ENCODE results near the gene MT1HL1.
"Not testable (repeated sequence)": the region's sequence is repeated elsewhere in the genome, so short reads cannot be mapped to it uniquely, and the experiment has no call there.

The MT1HL1 gene

GRCh38 chr1:236981431-236981830 is 22.8 kb downstream of the MT1HL1 start:
- H4K91ac ChIP-seq (ENCODE audit: low read length); H3K14ac ChIP-seq (ENCODE audit: low read length in 2 of 2); H4K8ac ChIP-seq (ENCODE audit: low read length); H3K4me2 ChIP-seq (ENCODE audit: low read length, poor library complexity, severe bottlenecking); H3K9ac ChIP-seq (ENCODE audit: low read length); H3K23ac ChIP-seq (ENCODE audit: low read length in 2 of 2); H2AK5ac ChIP-seq (ENCODE audit: low read length, severe bottlenecking); H2BK5ac ChIP-seq (ENCODE audit: low read depth, low read length, poor library complexity, severe bottlenecking); H2AFZ ChIP-seq (ENCODE audit: low read depth, low read length); H3K27me3 ChIP-seq (ENCODE audit: control insufficient read depth in 1 of 2, insufficient read depth in 1 of 2, low read length in 2 of 2); H2BK15ac ChIP-seq (ENCODE audit: low read depth, poor library complexity, severe bottlenecking); DNase-seq; H3K79me1 ChIP-seq (replicated peaks; ENCODE audit: low read length, poor library complexity, severe bottlenecking); H2BK12ac ChIP-seq (ENCODE audit: low read length in 2 of 2); H2BK120ac ChIP-seq (ENCODE audit: low read depth, low read length); H3K27ac ChIP-seq (ENCODE audit: low read length, poor library complexity, severe bottlenecking); H3K18ac ChIP-seq (ENCODE audit: low read depth in 1 of 2, low read length in 2 of 2); H3K4me1 ChIP-seq (ENCODE audit: control insufficient read depth, insufficient read depth, low read depth, low read length); H3K4ac ChIP-seq (ENCODE audit: low read depth in 1 of 2, low read length in 2 of 2); H3K36me3 ChIP-seq (ENCODE audit: control insufficient read depth in 1 of 2, insufficient read depth in 2 of 2, low read depth in 1 of 2, low read length in 2 of 2); H3K4me3 ChIP-seq (ENCODE audit: insufficient read depth in 1 of 2, low read depth in 1 of 2, low read length in 2 of 2): not testable (repeated sequence)
- WGBS = 92% methylated on average over 20 of the region's 20 CpGs
- peaks cover 22% of the 10 kb centered on the region for H3K9me3 ChIP-seq (ENCODE audit: control insufficient read depth, low read length)

- Histone ChIP-seq H3K27me3 (ENCODE audit: control insufficient read depth in 1 of 2, insufficient read depth in 1 of 2, low read length in 2 of 2) (no peaks in the 10 kb centered on the region), H3K4me3 (ENCODE audit: insufficient read depth in 1 of 2, low read depth in 1 of 2, low read length in 2 of 2) (no peak overlapping the region), H2BK120ac (ENCODE audit: low read depth, low read length) (no peak overlapping the region), H2BK15ac (ENCODE audit: low read depth, poor library complexity, severe bottlenecking) (no peak overlapping the region), H4K8ac (ENCODE audit: low read length) (no peak overlapping the region), H3K14ac (ENCODE audit: low read length in 2 of 2) (no peak overlapping the region), H3K4ac (ENCODE audit: low read depth in 1 of 2, low read length in 2 of 2) (no peak overlapping the region), H3K23ac (ENCODE audit: low read length in 2 of 2) (no peak overlapping the region), H2BK5ac (ENCODE audit: low read depth, low read length, poor library complexity, severe bottlenecking) (no peak overlapping the region), H3K9ac (ENCODE audit: low read length) (no peak overlapping the region), H3K4me2 (ENCODE audit: low read length, poor library complexity, severe bottlenecking) (no peak overlapping the region), H2AK5ac (ENCODE audit: low read length, severe bottlenecking) (no peak overlapping the region), H3K79me1 (replicated peaks; ENCODE audit: low read length, poor library complexity, severe bottlenecking) (no peaks in the 10 kb centered on the region), H4K91ac (ENCODE audit: low read length) (no peak overlapping the region), H2AFZ (ENCODE audit: low read depth, low read length) (no peak overlapping the region), H3K4me1 (ENCODE audit: control insufficient read depth, insufficient read depth, low read depth, low read length) (no peaks in the 10 kb centered on the region), H3K18ac (ENCODE audit: low read depth in 1 of 2, low read length in 2 of 2) (no peak overlapping the region), H3K36me3 (ENCODE audit: control insufficient read depth in 1 of 2, insufficient read depth in 2 of 2, low read depth in 1 of 2, low read length in 2 of 2) (no peaks in the 10 kb centered on the region), H3K9me3 (ENCODE audit: control insufficient read depth, low read length) (peaks cover 15% of the 10 kb centered on the region), H3K27ac (ENCODE audit: low read length, poor library complexity, severe bottlenecking) (no peak overlapping the region), H2BK12ac (ENCODE audit: low read length in 2 of 2) (no peak overlapping the region)
- 90% methylated on average over 4 of the region's 6 CpGs for WGBS
- no peak for DNase-seq
Measured at GRCh38 chr1:236980673-236981072, 23.6 kb downstream of the MT1HL1 start.

- Histone ChIP-seq H3K23ac (ENCODE audit: low read length in 2 of 2) (no peak overlapping the region), H2BK12ac (ENCODE audit: low read length in 2 of 2) (no peak overlapping the region), H3K9ac (ENCODE audit: low read length) (no peak overlapping the region), H2AK5ac (ENCODE audit: low read length, severe bottlenecking) (no peak overlapping the region), H3K79me1 (replicated peaks; ENCODE audit: low read length, poor library complexity, severe bottlenecking) (no peaks in the 10 kb centered on the region), H3K36me3 (ENCODE audit: control insufficient read depth in 1 of 2, insufficient read depth in 2 of 2, low read depth in 1 of 2, low read length in 2 of 2) (no peaks in the 10 kb centered on the region), H2BK15ac (ENCODE audit: low read depth, poor library complexity, severe bottlenecking) (no peak overlapping the region), H3K18ac (ENCODE audit: low read depth in 1 of 2, low read length in 2 of 2) (no peak overlapping the region), H3K4ac (ENCODE audit: low read depth in 1 of 2, low read length in 2 of 2) (no peak overlapping the region), H3K4me1 (ENCODE audit: control insufficient read depth, insufficient read depth, low read depth, low read length) (no peaks in the 10 kb centered on the region), H3K27ac (ENCODE audit: low read length, poor library complexity, severe bottlenecking) (no peak overlapping the region), H2AFZ (ENCODE audit: low read depth, low read length) (no peak overlapping the region), H3K14ac (ENCODE audit: low read length in 2 of 2) (no peak overlapping the region), H3K4me2 (ENCODE audit: low read length, poor library complexity, severe bottlenecking) (no peak overlapping the region), H2BK120ac (ENCODE audit: low read depth, low read length) (no peak overlapping the region), H4K91ac (ENCODE audit: low read length) (no peak overlapping the region), H3K4me3 (ENCODE audit: insufficient read depth in 1 of 2, low read depth in 1 of 2, low read length in 2 of 2) (no peak overlapping the region), H2BK5ac (ENCODE audit: low read depth, low read length, poor library complexity, severe bottlenecking) (no peak overlapping the region), H3K9me3 (ENCODE audit: control insufficient read depth, low read length) (peaks cover 12% of the 10 kb centered on the region), H4K8ac (ENCODE audit: low read length) (no peak overlapping the region), H3K27me3 (ENCODE audit: control insufficient read depth in 1 of 2, insufficient read depth in 1 of 2, low read length in 2 of 2) (no peaks in the 10 kb centered on the region)
- DNase-seq = no peak
- 90% methylated on average over 10 of the region's 13 CpGs for WGBS
Measured at GRCh38 chr1:236979149-236979900, 24.9 kb downstream of the MT1HL1 start.

GRCh38 chr1:236978740-236979139 is 25.5 kb downstream of the MT1HL1 start:
- Histone ChIP-seq H3K9me3 (ENCODE audit: control insufficient read depth, low read length) (peaks cover 12% of the 10 kb centered on the region), H4K91ac (ENCODE audit: low read length) (no peak overlapping the region), H3K4ac (ENCODE audit: low read depth in 1 of 2, low read length in 2 of 2) (no peak overlapping the region), H2BK12ac (ENCODE audit: low read length in 2 of 2) (no peak overlapping the region), H2BK120ac (ENCODE audit: low read depth, low read length) (no peak overlapping the region), H2BK15ac (ENCODE audit: low read depth, poor library complexity, severe bottlenecking) (no peak overlapping the region), H3K4me1 (ENCODE audit: control insufficient read depth, insufficient read depth, low read depth, low read length) (no peaks in the 10 kb centered on the region), H3K79me1 (replicated peaks; ENCODE audit: low read length, poor library complexity, severe bottlenecking) (no peaks in the 10 kb centered on the region), H3K23ac (ENCODE audit: low read length in 2 of 2) (no peak overlapping the region), H3K4me3 (ENCODE audit: insufficient read depth in 1 of 2, low read depth in 1 of 2, low read length in 2 of 2) (no peak overlapping the region), H3K27ac (ENCODE audit: low read length, poor library complexity, severe bottlenecking) (no peak overlapping the region), H3K18ac (ENCODE audit: low read depth in 1 of 2, low read length in 2 of 2) (no peak overlapping the region), H4K8ac (ENCODE audit: low read length) (no peak overlapping the region), H2AK5ac (ENCODE audit: low read length, severe bottlenecking) (no peak overlapping the region), H3K27me3 (ENCODE audit: control insufficient read depth in 1 of 2, insufficient read depth in 1 of 2, low read length in 2 of 2) (no peaks in the 10 kb centered on the region), H2BK5ac (ENCODE audit: low read depth, low read length, poor library complexity, severe bottlenecking) (no peak overlapping the region), H3K9ac (ENCODE audit: low read length) (no peak overlapping the region), H3K36me3 (ENCODE audit: control insufficient read depth in 1 of 2, insufficient read depth in 2 of 2, low read depth in 1 of 2, low read length in 2 of 2) (no peaks in the 10 kb centered on the region), H3K4me2 (ENCODE audit: low read length, poor library complexity, severe bottlenecking) (no peak overlapping the region), H2AFZ (ENCODE audit: low read depth, low read length) (no peak overlapping the region), H3K14ac (ENCODE audit: low read length in 2 of 2) (no peak overlapping the region)
- 87% methylated on average over 14 of the region's 14 CpGs for WGBS
- DNase-seq = no peak

Measured in mesenchymal stem cell (in vitro differentiated cells and primary cell).